Osteocyte (in vitro differentiated cells): ENCODE measurements around the gene XIAP. TPM values are rescaled to one million over a fixed set of nuclear protein-coding genes. Genes with fewer than 3 reads are reported as not detected.
A peak's percentile ranks its signal among the peaks of the same experiment; 100 is the strongest.

Source experiments
- DNase-seq: peaks from one replicate; pipeline ENCODE4 v3.0.0; 2021; ENCODE audit warnings: mixed read lengths; ENCODE audit not compliant: unreplicated experiment; ENCODE audit errors: extremely low spot score
- H3K27ac Mint-ChIP-seq: one replicate; pipeline ENCODE4 v1.8.0; 2021; ENCODE audit warnings: mild to moderate bottlenecking, mixed read lengths; ENCODE audit not compliant: unreplicated experiment
- H3K27me3 Mint-ChIP-seq: one replicate; pipeline ENCODE4 v1.8.0; 2021; ENCODE audit warnings: mixed read lengths; ENCODE audit not compliant: unreplicated experiment
- H3K36me3 Mint-ChIP-seq: one replicate; pipeline ENCODE4 v1.8.0; 2021; ENCODE audit warnings: mixed read lengths; ENCODE audit not compliant: unreplicated experiment
- H3K4me1 Mint-ChIP-seq: one replicate; pipeline ENCODE4 v1.8.0; 2021; ENCODE audit warnings: mixed read lengths; ENCODE audit not compliant: unreplicated experiment
- H3K4me3 Mint-ChIP-seq: one replicate; pipeline ENCODE4 v1.8.0; 2021; ENCODE audit warnings: mild to moderate bottlenecking, moderate library complexity, mixed read lengths; ENCODE audit not compliant: unreplicated experiment
- H3K9me3 Mint-ChIP-seq: one replicate; pipeline ENCODE4 v1.8.0; 2021; ENCODE audit warnings: mixed read lengths; ENCODE audit not compliant: unreplicated experiment
- total RNA-seq: library from RNA; stranded (reverse); gene quantifications from 2 replicates; pipeline ENCODE4 v1.2.1, GENCODE V29; 2021
- TF ChIP-seq, protein P1 (sequence below): fragments of 200-600 bp; sonication (generic); IDR thresholded peaks from 2 replicates; pipeline ENCODE4 v1.5.0; 2021; ENCODE audit warnings: antibody characterized with exemption, mild to moderate bottlenecking, moderate library complexity

XIAP gene
- total RNA-seq, 1 donor from 2014 or later = 52.7 TPM

- Mint-ChIP-seq H3K4me3 (no peak overlapping the region), H3K27ac (no peak overlapping the region), H3K36me3 (peaks cover 2% of the 10 kb centered on the region), H3K9me3 (no peaks in the 10 kb centered on the region), H3K4me1 (peaks cover 18% of the 10 kb centered on the region), H3K27me3 (no peaks in the 10 kb centered on the region)
- no peak for DNase-seq
- TF ChIP-seq, protein P1, sequence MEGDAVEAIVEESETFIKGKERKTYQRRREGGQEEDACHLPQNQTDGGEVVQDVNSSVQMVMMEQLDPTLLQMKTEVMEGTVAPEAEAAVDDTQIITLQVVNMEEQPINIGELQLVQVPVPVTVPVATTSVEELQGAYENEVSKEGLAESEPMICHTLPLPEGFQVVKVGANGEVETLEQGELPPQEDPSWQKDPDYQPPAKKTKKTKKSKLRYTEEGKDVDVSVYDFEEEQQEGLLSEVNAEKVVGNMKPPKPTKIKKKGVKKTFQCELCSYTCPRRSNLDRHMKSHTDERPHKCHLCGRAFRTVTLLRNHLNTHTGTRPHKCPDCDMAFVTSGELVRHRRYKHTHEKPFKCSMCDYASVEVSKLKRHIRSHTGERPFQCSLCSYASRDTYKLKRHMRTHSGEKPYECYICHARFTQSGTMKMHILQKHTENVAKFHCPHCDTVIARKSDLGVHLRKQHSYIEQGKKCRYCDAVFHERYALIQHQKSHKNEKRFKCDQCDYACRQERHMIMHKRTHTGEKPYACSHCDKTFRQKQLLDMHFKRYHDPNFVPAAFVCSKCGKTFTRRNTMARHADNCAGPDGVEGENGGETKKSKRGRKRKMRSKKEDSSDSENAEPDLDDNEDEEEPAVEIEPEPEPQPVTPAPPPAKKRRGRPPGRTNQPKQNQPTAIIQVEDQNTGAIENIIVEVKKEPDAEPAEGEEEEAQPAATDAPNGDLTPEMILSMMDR = no peak
Measured at GRCh38 chrX:123876177-123876576, 16.3 kb downstream of the XIAP start.

DNA sequence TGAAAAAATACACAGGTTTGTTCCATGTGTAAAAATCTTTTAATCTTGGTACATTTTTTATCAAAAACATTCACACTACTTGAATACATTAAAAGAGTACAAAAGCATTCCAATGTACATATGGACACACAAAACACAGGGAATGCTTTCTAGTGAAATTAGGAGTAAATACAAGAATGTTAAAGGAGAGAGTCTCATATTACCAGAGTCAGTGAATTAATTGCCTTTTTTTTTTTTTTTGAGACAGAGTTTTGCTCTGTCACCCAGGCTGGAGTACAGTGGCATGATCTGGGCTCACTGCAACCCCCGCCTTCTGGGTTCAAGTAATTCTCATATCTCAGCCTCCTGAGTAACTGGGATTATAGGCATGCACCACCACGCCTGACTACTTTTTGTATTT lies 17.0 kb downstream of the XIAP start:
- TF ChIP-seq, protein P1 = no peak
- Mint-ChIP-seq H3K4me1 (peaks cover 16% of the 10 kb centered on the region), H3K36me3 (peaks cover 2% of the 10 kb centered on the region), H3K9me3 (no peaks in the 10 kb centered on the region), H3K4me3 (no peak overlapping the region), H3K27me3 (no peaks in the 10 kb centered on the region), H3K27ac (peak overlapping the region; percentile 23)
- DNase-seq = no peak

- DNase-seq = no peak
- Mint-ChIP-seq H3K4me3 (no peak overlapping the region), H3K27me3 (no peaks in the 10 kb centered on the region), H3K27ac (peak overlapping the region; percentile 80), H3K36me3 (peaks cover 2% of the 10 kb centered on the region), H3K4me1 (peaks cover 16% of the 10 kb centered on the region), H3K9me3 (no peaks in the 10 kb centered on the region)
- TF ChIP-seq, protein P1 = no peak
Measured at GRCh38 chrX:123878252-123878721, 18.4 kb downstream of the XIAP start.

DNA sequence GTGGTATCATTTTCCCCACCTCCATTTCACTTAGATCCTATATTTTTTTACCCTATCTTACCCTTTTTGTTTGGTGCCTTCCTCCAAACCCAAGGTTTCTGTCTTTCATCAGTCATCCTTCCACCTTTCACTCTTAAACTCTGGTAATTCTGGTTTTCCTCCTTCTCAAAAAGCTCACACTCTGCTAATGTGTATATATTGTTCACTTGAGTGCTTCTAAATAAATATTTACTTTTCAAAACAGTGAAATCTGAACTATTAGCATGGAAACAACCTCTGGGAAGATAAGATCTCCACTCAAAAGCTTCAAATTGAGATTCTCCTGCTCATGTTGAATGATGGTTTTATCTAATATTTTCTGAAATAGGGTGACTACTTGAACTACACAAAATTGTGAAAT lies 21.5 kb downstream of the XIAP start:
- H3K27ac Mint-ChIP-seq = no peak overlapping the region
- TF ChIP-seq, protein P1 = no peak
- no peaks in the 10 kb centered on the region for H3K27me3 Mint-ChIP-seq
- no peak for DNase-seq
- peaks cover 16% of the 10 kb centered on the region for H3K4me1 Mint-ChIP-seq
- no peaks in the 10 kb centered on the region for H3K9me3 Mint-ChIP-seq
- peaks cover 2% of the 10 kb centered on the region for H3K36me3 Mint-ChIP-seq
- H3K4me3 Mint-ChIP-seq = no peak overlapping the region

GRCh38 chrX:123882391-123882790 lies 22.5 kb downstream of the XIAP start:
- DNase-seq = no peak
- Mint-ChIP-seq H3K9me3 (no peaks in the 10 kb centered on the region), H3K27me3 (no peaks in the 10 kb centered on the region), H3K27ac (no peak overlapping the region), H3K4me1 (peaks cover 12% of the 10 kb centered on the region), H3K4me3 (no peak overlapping the region), H3K36me3 (no peaks in the 10 kb centered on the region)
- TF ChIP-seq, protein P1 = no peak
